ENCODE data around the gene LMAN2L. TPM values are rescaled to one million over a fixed set of nuclear protein-coding genes. Genes with fewer than 3 reads are reported as not detected.

LMAN2L gene
- total and polyA plus RNA-seq, 12 donors: 11.0 to 31.4 (median 18.8) TPM

- Histone ChIP-seq H3K36me3 (no peaks in the 10 kb centered on the region), H3K27ac (peak overlapping the region in 1 of 10 donors; percentile 67), H3K27me3 (no peaks in the 10 kb centered on the region), H3K9me3 (no peaks in the 10 kb centered on the region), H3K4me3 (no peak overlapping the region), H3K4me1 (peaks cover 8 to 44% (median 40%) of the 10 kb centered on the region in 9 donors)
- TF ChIP-seq, protein P1, sequence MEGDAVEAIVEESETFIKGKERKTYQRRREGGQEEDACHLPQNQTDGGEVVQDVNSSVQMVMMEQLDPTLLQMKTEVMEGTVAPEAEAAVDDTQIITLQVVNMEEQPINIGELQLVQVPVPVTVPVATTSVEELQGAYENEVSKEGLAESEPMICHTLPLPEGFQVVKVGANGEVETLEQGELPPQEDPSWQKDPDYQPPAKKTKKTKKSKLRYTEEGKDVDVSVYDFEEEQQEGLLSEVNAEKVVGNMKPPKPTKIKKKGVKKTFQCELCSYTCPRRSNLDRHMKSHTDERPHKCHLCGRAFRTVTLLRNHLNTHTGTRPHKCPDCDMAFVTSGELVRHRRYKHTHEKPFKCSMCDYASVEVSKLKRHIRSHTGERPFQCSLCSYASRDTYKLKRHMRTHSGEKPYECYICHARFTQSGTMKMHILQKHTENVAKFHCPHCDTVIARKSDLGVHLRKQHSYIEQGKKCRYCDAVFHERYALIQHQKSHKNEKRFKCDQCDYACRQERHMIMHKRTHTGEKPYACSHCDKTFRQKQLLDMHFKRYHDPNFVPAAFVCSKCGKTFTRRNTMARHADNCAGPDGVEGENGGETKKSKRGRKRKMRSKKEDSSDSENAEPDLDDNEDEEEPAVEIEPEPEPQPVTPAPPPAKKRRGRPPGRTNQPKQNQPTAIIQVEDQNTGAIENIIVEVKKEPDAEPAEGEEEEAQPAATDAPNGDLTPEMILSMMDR (IDR thresholded peaks at IDR 0.05): no peak
- 94 to 95% methylated on average over 4 of the region's 4 CpGs for WGBS, 2 donors
- ATAC-seq: no peak
- intact Hi-C loops (cut with DNase I): loop anchor here in 1 of 10 donors (2.0 to 10.0 kb wide), 2 partner anchors 17 to 205 kb away; no protein-coding TSS in a partner anchor
- no peak for DNase-seq
Observed at GRCh38 chr2:96759548-96759947, 19.7 kb upstream of the LMAN2L start.

- ATAC-seq: no peak
- TF ChIP-seq, protein P1 (IDR thresholded peaks at IDR 0.05): no peak
- H3K4me3 ChIP-seq: no peak overlapping the region
- H3K36me3 ChIP-seq: no peaks in the 10 kb centered on the region
- peaks cover 8 to 38% (median 34%) of the 10 kb centered on the region in 9 donors for H3K4me1 ChIP-seq
- 94% methylated on average over 3 of the region's 3 CpGs for WGBS, 2 donors
- no peak for DNase-seq
- no peak overlapping the region for H3K27ac ChIP-seq
- intact Hi-C loops (cut with DNase I): loop anchor here in 1 of 10 donors (2.0 to 10.0 kb wide), 2 partner anchors 16 to 206 kb away; no protein-coding TSS in a partner anchor
- H3K9me3 ChIP-seq: no peaks in the 10 kb centered on the region
- no peaks in the 10 kb centered on the region for H3K27me3 ChIP-seq
Observed at GRCh38 chr2:96758987-96759386, 19.1 kb upstream of the LMAN2L start.

DNA sequence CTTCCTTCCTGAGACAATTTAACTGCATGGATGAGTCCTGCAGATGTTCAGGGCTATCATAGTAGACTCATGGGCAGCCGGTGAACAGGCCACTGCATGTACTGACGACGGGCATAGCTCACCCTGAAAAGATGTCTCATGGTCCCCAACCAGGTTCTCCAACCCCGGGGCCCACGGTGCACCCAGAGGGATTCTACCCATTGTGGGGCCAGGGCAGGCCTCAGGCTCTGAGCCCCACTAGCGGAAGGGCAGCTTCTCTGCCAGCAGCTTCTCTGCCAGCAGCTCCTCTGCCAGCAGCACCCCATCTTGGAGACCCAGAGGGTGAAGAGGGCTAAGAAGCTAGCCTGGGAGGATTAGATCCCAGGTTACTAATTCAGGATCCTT, 17.6 kb upstream of the LMAN2L start:
- intact Hi-C loops (cut with DNase I): loop anchor here in 1 of 10 donors (10.0 kb wide), 1 partner anchor 207 kb away; no protein-coding TSS in a partner anchor

GRCh38 chr2:96756788-96757476, 17.1 kb upstream of the LMAN2L start:
- intact Hi-C loops (cut with DNase I): loop anchor here in 1 of 10 donors (10.0 kb wide), 1 partner anchor 208 kb away; no protein-coding TSS in a partner anchor
- DNase-seq (no peak), ATAC-seq (no peak)
- 84 to 87% methylated on average over 5 of the region's 5 CpGs for WGBS, 2 donors
- TF ChIP-seq, protein P1 (IDR thresholded peaks at IDR 0.05): no peak
- H3K27ac ChIP-seq: no peak overlapping the region
- H3K4me3 ChIP-seq: no peak overlapping the region
- H3K36me3 ChIP-seq: no peaks in the 10 kb centered on the region
- no peaks in the 10 kb centered on the region for H3K27me3 ChIP-seq
- no peaks in the 10 kb centered on the region for H3K9me3 ChIP-seq
- peaks cover 4 to 18% (median 13%) of the 10 kb centered on the region in 9 donors for H3K4me1 ChIP-seq

More for the DNA sequence above, 17.6 kb upstream of the LMAN2L start:
- ATAC-seq (no peak), DNase-seq (no peak)
- TF ChIP-seq, protein P1 (IDR thresholded peaks at IDR 0.05): no peak
- H3K27me3 ChIP-seq: no peaks in the 10 kb centered on the region
- H3K27ac ChIP-seq: no peak overlapping the region
- H3K9me3 ChIP-seq: no peaks in the 10 kb centered on the region
- H3K4me3 ChIP-seq: no peak overlapping the region
- H3K4me1 ChIP-seq: peaks cover 4 to 23% (median 19%) of the 10 kb centered on the region in 9 donors
- 93 to 96% methylated on average over 6 of the region's 6 CpGs for WGBS, 2 donors
- H3K36me3 ChIP-seq: no peaks in the 10 kb centered on the region

Data from heart right ventricle (tissue), 16 donors.